Liver (tissue), 9 donors: ENCODE measurements around the gene SLC15A2. TPM values are rescaled to one million over a fixed set of nuclear protein-coding genes. Genes with fewer than 3 reads are reported as not detected.

Experiments
- DNase-seq: peaks from one replicate; pipeline ENCODE4 v3.0.0-alpha.2; 2017; ENCODE audit warnings: low spot score
- H3K27ac ChIP-seq, 2 donors: one replicate each; pipeline ENCODE4 v1.7.0; 2013; ENCODE audit warnings: inconsistent platforms in 2 of 2, low read length in 2 of 2, control low read depth in 1 of 2, low read depth in 1 of 2, mild to moderate bottlenecking in 1 of 2
- H3K27me3 ChIP-seq, 4 donors: one replicate each; pipeline versions ENCODE4 v1.6.1 to v1.7.0; 2013; ENCODE audit warnings: low read length in 3 of 4, inconsistent platforms in 1 of 4, mild to moderate bottlenecking in 1 of 4, moderate library complexity in 1 of 4; ENCODE audit not compliant: control insufficient read depth in 4 of 4, insufficient read depth in 4 of 4
- H3K36me3 ChIP-seq, 4 donors: one replicate each; pipeline versions ENCODE4 v1.6.1 to v1.7.0; 2013; ENCODE audit warnings: low read length in 3 of 4, mild to moderate bottlenecking in 3 of 4, low read depth in 1 of 4, moderate library complexity in 1 of 4; ENCODE audit not compliant: control insufficient read depth in 4 of 4, insufficient read depth in 3 of 4
- H3K4me1 ChIP-seq, 4 donors: one replicate each; pipeline versions ENCODE4 v1.6.1 to v1.7.0; 2013; ENCODE audit warnings: low read length in 3 of 4, mild to moderate bottlenecking in 3 of 4, moderate library complexity in 1 of 4; ENCODE audit not compliant: control insufficient read depth in 4 of 4, insufficient read depth in 4 of 4
- H3K4me3 ChIP-seq, 3 donors: one replicate each; pipeline versions ENCODE4 v1.6.1 to v1.7.0; 2013; ENCODE audit warnings: low read length in 3 of 3, control low read depth in 1 of 3, low read depth in 1 of 3, mild to moderate bottlenecking in 1 of 3
- H3K9ac ChIP-seq, 2 donors: one replicate each; pipeline ENCODE4 v1.7.0; 2013; ENCODE audit warnings: low read length in 2 of 2, mild to moderate bottlenecking in 2 of 2, moderate library complexity in 2 of 2, control low read depth in 1 of 2, low read depth in 1 of 2
- H3K9me3 ChIP-seq, 4 donors: one replicate each; pipeline versions ENCODE4 v1.6.1 to v1.7.0; 2013; ENCODE audit warnings: low read length in 3 of 4; ENCODE audit not compliant: control insufficient read depth in 4 of 4
- FOXA2 ChIP-seq: IDR thresholded peaks from 2 replicates; pipeline ENCODE4 v1.6.1; 2016; ENCODE audit warnings: antibody characterized with exemption
- GABPA ChIP-seq, 2 donors: IDR thresholded peaks in 1 of 2; conservative IDR thresholded peaks in 1 of 2; 2 replicates each; pipeline ENCODE4 v1.6.1; 2016; ENCODE audit warnings: antibody characterized with exemption in 2 of 2, mild to moderate bottlenecking in 1 of 2, moderate library complexity in 1 of 2
- HNF4A ChIP-seq, 2 donors: conservative IDR thresholded peaks; 2 replicates each; pipeline ENCODE4 v1.6.1; 2016; ENCODE audit warnings: antibody characterized with exemption in 2 of 2, mild to moderate bottlenecking in 2 of 2
- HNF4G ChIP-seq: IDR thresholded peaks from 2 replicates; pipeline ENCODE4 v1.6.1; 2016; ENCODE audit warnings: antibody characterized with exemption
- JUND ChIP-seq, 2 donors: IDR thresholded peaks; 2 replicates each; pipeline ENCODE4 v1.6.1; 2016; ENCODE audit warnings: antibody characterized with exemption in 2 of 2
- RAD21 ChIP-seq, 2 donors: IDR thresholded peaks; 2 replicates each; pipeline ENCODE4 v1.6.1; 2016; ENCODE audit warnings: antibody characterized with exemption in 2 of 2, mild to moderate bottlenecking in 2 of 2
- WGBS: extraction: QIAGEN DNeasy Blood & Tissue Kit; methylation state at CpG from one replicate; pipeline ENCODE4 v1.1.7; 2013; 5-methylcytosine and 5-hydroxymethylcytosine counted together
- polyA plus RNA-seq, 2 donors: library from polyadenylated mRNA; stranded (reverse) in 1 of 2; unstranded in 1 of 2; fragments of 200-250 nt in 1 of 2; fragments of >200 nt in 1 of 2; fragmentation: Nextera tagmentation in 1 of 2; extraction: Ambion mirVana in 1 of 2; gene quantifications; one replicate each; pipeline versions ENCODE4 v1.2.1 to v1.2.3, GENCODE V29; 2013 to 2015
- total RNA-seq, 2 donors: library from RNA; depleted of rRNA; stranded (reverse); fragments of >200 nt; gene quantifications; one replicate each; pipeline ENCODE4 v1.2.3, GENCODE V29; 2014
- TF ChIP-seq, protein P1 (sequence below): IDR thresholded peaks from 2 replicates; pipeline ENCODE4 v1.6.1; 2016; ENCODE audit warnings: antibody characterized with exemption
- TF ChIP-seq, protein P2 (sequence below): IDR thresholded peaks from 2 replicates; pipeline ENCODE4 v1.6.1; 2016; ENCODE audit warnings: antibody characterized with exemption
- TF ChIP-seq, protein P3 (sequence below): IDR thresholded peaks from 2 replicates; pipeline ENCODE4 v1.6.1; 2016; ENCODE audit warnings: antibody characterized with exemption, mild to moderate bottlenecking
- donor health status: healthy.
- donor health status: healthy.
- donor health status: healthy.
- donor health status: healthy.
- donor health status: healthy.

The SLC15A2 gene
- total and polyA plus RNA-seq, 4 donors = 0.20 to 2.3 (median 0.56) TPM

DNA sequence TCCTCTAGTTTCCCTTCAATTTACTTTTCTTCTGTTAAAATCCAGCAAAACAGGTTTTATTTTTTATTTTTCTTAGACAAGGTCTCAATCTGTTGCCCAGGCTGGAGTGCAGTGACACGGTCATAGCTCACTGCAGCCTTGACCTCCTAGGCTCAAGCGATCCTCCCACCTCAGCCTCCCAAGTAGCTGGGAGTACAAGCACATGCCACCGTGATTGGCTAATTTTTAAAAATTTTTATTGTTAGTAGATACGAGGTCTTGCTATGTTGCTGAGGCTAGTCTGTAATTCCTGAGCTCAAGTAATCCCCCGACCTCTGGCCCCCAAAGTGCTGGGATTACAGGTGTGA is 86.2 kb downstream of the SLC15A2 start:
- DNase-seq = no peak
- Histone ChIP-seq H3K9me3 (peaks cover 0 to 8% (median 1%) of the 10 kb centered on the region in 4 donors), H3K36me3 (no peaks in the 10 kb centered on the region), H3K27me3 (no peaks in the 10 kb centered on the region), H3K9ac (no peak overlapping the region), H3K4me3 (no peak overlapping the region), H3K4me1 (no peaks in the 10 kb centered on the region), H3K27ac (no peak overlapping the region)
- TF ChIP-seq JUND (IDR thresholded peaks at IDR 0.05) (no peak), FOXA2 (no peak), RAD21 (IDR thresholded peaks at IDR 0.05) (no peak)
- TF ChIP-seq, protein P1, sequence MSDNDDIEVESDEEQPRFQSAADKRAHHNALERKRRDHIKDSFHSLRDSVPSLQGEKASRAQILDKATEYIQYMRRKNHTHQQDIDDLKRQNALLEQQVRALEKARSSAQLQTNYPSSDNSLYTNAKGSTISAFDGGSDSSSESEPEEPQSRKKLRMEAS = no peak
- TF ChIP-seq, protein P2, sequence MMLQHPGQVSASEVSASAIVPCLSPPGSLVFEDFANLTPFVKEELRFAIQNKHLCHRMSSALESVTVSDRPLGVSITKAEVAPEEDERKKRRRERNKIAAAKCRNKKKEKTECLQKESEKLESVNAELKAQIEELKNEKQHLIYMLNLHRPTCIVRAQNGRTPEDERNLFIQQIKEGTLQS = no peak
- 85% methylated on average over 5 of the region's 5 CpGs for WGBS

DNA sequence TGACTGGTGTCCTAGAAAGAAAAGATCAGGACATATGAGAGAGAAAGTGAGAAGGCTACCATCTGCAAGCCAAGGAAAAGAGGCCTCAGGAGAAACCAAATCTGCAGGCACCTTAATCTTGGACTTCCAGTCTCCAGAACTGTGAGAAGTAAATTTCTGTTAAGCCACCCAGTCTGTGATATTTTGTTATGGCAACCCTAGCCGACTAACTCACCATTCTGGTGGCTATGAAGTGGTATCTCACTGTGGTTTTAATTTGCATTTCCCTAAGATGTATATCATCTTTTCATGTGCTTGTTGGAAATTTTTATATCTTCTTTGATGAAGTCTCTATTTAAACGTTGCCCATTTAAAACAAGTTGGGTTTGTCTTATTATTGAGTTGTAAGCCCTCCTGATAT is 87.3 kb downstream of the SLC15A2 start:
- H3K36me3 ChIP-seq = no peaks in the 10 kb centered on the region
- DNase-seq = no peak
- no peaks in the 10 kb centered on the region for H3K4me1 ChIP-seq
- H3K27ac ChIP-seq = no peak overlapping the region
- H3K27me3 ChIP-seq = no peaks in the 10 kb centered on the region
- TF ChIP-seq GABPA (IDR thresholded peaks at IDR 0.05 in 1 of 2, conservative IDR thresholded peaks at IDR 0.05 in 1 of 2) = no peak
- TF ChIP-seq, protein P3, sequence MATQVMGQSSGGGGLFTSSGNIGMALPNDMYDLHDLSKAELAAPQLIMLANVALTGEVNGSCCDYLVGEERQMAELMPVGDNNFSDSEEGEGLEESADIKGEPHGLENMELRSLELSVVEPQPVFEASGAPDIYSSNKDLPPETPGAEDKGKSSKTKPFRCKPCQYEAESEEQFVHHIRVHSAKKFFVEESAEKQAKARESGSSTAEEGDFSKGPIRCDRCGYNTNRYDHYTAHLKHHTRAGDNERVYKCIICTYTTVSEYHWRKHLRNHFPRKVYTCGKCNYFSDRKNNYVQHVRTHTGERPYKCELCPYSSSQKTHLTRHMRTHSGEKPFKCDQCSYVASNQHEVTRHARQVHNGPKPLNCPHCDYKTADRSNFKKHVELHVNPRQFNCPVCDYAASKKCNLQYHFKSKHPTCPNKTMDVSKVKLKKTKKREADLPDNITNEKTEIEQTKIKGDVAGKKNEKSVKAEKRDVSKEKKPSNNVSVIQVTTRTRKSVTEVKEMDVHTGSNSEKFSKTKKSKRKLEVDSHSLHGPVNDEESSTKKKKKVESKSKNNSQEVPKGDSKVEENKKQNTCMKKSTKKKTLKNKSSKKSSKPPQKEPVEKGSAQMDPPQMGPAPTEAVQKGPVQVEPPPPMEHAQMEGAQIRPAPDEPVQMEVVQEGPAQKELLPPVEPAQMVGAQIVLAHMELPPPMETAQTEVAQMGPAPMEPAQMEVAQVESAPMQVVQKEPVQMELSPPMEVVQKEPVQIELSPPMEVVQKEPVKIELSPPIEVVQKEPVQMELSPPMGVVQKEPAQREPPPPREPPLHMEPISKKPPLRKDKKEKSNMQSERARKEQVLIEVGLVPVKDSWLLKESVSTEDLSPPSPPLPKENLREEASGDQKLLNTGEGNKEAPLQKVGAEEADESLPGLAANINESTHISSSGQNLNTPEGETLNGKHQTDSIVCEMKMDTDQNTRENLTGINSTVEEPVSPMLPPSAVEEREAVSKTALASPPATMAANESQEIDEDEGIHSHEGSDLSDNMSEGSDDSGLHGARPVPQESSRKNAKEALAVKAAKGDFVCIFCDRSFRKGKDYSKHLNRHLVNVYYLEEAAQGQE = no peak
- no peak for TF ChIP-seq JUND (IDR thresholded peaks at IDR 0.05)
- WGBS = 82% methylated on average over 2 of the region's 2 CpGs
- no peak overlapping the region for H3K4me3 ChIP-seq
- H3K9ac ChIP-seq = no peak overlapping the region
- H3K9me3 ChIP-seq = peaks cover 0 to 8% (median 1%) of the 10 kb centered on the region in 4 donors

DNA sequence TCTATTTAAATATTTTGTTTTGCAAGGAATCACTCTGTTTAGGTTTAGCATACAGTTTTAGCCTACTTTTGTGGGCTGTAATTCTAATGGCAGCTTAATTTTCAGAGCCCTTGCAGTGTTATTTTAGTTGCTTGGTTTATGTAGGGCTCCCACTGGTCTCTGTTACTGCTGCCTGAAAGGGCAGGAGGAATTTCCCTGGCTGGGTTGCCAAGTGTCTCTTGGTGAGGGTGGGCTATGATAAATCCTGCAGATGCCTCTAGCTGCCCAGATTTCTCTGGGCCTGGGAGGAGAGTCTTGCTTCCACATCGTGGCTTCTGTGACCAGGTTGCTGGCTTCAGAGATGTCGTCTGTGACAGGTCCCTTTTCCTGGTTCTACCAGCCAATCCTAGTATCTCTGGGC is 91.6 kb downstream of the SLC15A2 start:
- DNase-seq = no peak
- WGBS = 84% methylated on average over 2 of the region's 2 CpGs
- Histone ChIP-seq H3K27ac (no peak overlapping the region), H3K4me3 (no peak overlapping the region), H3K27me3 (no peaks in the 10 kb centered on the region), H3K36me3 (no peaks in the 10 kb centered on the region), H3K4me1 (no peaks in the 10 kb centered on the region), H3K9me3 (peaks cover 0 to 8% (median 0%) of the 10 kb centered on the region in 4 donors), H3K9ac (no peak overlapping the region)
- TF ChIP-seq HNF4G (no peak), FOXA2 (no peak), HNF4A (conservative IDR thresholded peaks at IDR 0.05) (no peak)
- TF ChIP-seq, protein P3 = no peak
- TF ChIP-seq, protein P1 = no peak
